ENCODE data around the gene MOSMO.
A peak's percentile ranks its signal among the peaks of the same experiment; 100 is the strongest.

MOSMO gene

DNA sequence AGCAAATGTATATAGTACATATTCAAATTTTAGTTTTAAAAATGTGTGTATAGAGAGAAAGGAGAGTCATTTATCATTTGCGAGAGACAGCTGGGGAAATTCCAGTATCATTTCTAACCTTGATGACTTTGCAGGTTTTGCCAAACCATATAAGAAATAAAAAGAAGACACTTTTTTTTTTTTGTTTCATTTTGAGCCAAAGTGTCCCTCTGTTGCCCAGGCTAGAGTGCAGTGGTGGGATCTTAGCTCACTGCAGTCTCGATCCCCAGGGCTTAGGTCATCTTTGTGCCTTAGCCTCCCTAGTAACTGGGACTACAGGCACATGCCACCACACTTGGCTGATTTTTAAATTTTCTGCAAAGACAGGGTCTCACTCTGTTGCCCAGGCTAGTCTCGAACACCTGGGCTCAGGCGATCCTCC lies 46.0 kb downstream of the MOSMO start:
- DNase-seq, result no peak

DNA sequence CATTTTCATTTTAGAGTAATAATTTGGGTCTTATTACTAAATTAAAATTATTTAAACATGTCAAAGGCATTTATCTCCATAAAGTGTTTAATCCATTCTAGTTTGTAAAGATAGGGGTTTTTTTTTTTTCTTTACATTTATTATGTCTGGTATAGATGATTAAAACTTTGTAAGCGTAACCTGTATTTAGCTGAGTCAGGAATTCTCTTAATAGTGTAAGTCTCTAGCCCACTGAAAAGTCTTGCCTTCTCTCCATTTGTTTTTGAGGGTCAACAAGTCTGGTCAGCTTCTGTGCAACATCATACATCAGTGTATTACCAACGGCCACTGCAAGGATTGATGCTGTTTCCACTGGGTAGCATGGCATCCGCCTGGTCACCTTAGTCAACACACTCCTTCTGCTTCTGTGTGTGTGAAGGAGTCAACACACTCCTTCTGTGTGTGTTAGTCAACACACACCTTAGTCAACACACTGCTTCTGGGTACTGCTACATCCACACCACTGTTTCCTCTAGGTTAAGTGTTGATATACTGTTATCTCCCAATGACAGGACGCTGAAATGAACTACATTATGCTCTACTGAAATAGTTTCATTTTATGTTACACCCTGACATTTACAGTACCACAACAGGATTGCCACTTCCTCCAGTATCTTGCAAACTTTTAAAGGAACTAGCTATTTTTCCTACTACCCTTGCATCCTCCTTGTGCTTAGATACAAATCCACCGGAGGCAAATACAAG lies 47.1 kb downstream of the MOSMO start:
- no peak for DNase-seq

DNA sequence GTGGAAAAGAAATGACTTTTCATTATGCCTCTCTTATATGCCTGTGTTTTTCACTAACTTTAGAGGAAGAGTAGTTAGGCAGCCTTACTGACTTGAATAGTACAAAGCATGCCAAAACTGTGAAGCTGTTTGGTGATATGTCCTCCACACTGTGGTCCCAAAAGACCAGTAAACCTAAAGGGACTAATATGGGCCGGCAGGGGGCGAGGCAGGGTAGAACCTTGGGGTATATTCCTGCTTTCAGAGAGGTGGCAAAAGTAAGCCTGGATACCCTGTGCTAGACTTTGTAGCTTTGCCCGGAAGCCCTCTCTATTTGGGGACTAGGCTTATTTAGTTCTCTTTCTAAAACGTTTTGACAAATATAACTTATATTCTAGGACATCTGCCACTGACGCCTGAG lies 48.0 kb downstream of the MOSMO start:
- DNase-seq, result no peak

DNA sequence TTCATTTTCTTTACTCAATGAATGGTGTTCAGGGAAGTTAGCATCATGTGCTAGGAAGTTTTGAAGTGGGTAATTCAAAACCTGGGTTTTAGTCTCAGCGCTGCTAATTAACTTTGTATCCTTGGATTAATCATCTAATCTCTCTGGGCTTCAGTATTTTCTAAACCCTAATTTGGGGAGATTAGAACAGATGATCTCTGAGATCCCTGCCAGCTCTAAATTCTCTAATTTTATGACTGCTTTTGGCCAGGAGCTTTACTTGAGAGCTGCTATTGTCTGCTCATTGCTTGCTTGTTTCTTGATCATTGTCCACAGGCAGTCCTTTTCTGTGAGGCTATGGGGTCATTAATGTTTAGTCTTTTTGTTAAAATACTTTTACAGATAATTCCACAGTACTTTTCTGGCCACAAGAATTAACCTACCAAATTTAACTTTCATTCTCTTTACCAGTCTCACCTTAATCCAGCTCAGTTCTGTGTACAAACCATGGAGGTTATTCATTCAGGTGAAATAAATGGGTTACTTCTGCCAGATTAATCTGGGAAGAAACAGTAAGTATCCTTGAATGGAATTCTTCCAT lies 56.1 kb downstream of the MOSMO start:
- DNase-seq, result no peak

DNA sequence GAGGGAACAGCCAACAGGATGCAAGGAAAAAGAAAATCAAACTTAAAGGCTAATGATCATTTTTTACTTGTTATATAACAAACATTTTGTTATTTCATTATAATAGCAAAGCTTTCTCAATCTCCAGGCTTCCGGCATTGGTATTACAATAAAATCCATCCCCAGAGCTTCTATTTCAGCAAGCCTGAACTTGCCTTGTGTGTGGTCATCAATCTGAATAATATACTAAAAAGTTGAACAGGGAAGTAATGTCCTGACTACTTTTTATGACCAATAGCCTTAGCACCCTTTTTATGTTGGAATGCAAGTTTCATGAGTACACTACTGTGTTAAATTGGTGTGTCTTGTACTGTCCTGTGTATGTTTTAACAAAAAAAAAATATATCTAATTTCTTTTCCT lies 57.3 kb downstream of the MOSMO start:
- no peak for DNase-seq

DNA sequence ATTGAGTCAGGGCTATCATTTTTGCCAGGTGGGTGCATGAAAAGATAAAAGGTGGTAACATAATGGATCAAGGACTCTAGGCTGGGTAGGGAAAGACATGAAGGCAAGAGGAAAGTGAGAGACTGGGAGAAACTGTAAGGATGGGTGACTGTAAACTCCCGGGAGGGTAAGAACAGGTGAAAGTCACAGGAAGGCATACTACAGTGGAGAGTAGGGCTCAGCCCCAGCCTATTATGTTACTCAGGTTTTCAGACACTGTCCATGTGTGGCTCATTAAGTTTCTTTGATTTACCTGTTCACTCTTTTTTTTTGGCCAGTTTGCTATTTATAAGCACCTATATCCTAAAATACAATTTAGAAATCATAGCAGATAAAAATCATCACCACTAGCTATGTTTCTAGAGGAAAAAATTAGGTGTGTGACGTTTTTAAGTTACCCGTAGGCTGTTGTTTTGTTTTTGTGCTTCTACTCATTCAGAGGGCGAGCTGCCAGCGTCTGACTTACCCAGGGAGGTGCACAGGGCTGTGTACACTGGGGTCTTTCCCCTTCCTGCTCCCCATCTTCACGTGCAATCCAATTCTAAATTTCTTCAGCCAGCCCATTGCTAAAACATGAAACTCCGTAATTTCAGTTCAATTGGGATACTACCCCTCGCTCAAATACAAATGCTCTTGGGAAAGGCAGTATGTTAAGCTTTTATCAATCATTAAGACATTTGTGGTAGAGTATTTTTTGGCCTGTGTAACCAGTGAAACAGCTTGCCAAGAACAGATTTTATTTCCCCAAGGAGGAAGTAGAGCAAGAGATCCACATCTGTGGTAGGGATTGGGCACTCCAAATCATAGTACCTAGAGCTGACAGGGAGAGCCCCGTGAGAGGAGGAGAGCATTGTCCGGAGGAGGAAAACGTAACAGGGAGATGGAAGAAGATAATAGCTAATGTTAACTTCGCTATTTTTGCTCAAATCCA lies 62.7 kb downstream of the MOSMO start:
- DNase-seq, result no peak

DNA sequence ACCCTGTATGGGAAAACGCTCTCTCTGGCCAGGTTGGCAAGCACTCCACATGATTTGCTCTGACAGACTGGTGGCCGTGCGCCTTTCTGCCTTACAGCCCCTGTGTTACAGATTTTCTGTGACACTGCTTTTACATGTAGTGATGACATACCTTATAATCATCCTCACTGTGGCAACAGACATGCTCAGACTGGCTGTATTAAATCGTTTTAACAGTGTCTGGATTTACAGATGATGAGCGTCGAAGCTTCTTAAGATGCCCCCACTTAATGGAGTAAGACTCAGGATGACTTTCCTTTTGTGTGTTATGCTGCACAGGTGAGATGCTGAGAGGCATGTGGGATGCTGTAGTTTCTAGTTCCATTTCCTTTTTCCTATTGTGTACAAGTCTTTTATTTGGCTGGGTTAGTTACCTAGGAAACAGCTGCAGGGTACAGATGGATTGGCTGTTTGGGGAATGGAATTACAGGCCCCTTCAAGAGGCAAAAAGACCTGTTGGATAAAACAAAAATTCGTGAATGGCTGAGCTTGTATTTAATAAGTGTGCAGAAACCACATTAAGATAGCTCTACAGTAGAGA lies 63.5 kb downstream of the MOSMO start:
- no peak for DNase-seq

DNA sequence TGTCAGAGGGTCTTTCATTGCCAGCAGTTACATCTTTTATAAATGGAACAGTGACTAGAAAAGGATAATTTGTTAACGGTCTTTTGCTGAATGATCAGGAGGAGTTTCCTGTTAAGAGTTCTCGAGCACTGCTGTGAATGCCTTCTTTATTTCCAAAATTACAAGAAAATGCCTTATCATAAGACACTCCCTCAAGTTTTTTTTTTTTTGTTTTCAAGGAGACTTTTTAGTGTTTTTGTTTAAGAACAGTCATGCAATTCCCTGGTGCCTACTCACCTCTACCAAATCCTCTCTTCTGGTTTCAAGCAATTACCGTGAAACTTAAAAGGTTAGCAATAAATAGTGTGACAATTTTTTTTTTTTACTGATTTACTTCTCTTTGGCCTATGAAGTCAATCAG lies 65.4 kb downstream of the MOSMO start:
- no peak for DNase-seq

DNA sequence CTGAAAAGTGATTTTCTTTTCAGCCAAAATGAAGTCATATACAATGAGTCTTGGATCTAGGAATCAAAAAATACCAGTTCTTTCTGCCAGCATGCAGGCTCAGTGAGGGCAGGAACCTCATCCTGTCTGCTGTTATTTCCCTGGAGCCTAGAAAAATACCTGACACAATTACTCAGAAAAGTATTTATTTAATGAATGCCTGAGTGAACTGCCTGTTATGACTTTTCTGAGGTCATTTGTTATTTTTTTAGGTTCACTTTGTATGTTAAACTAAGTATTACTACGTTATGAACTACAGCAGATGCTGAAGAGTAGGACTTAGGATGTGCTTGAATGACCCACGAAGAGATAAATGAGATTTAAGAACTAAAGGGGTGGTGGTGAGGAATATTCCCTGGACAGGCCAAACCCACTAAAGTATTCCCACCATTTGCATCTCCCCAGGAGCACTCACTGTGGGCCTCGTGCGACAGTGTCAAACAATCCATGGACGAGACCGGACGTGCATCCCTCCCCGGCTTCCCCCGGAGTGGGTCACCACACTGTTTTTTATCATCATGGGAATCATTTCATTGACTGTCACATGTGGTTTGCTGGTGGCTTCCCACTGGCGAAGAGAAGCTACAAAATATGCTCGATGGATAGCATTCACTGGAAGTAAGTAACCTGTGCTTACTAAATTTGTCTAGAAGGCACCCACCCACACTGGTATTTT lies 67.3 kb downstream of the MOSMO start:
- no peak for DNase-seq

DNA sequence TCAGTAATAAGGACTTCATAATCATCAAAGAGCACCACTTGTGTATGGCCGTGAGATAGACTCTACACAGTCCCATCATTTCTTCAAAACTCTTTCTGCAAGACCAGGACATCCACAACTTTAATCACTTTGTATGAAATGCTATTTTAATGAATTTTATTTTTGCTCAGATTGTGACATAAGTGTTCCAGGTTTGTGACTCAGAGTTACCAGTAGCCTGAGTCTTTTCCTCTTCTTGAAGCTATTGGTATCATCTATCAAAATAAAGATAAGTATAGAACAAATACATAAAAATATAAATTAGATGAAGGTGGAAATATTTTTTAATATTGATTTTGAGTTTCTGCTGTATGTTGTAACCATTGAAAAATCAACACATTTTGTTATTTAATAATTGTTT lies 67.9 kb downstream of the MOSMO start:
- DNase-seq, result no peak

DNA sequence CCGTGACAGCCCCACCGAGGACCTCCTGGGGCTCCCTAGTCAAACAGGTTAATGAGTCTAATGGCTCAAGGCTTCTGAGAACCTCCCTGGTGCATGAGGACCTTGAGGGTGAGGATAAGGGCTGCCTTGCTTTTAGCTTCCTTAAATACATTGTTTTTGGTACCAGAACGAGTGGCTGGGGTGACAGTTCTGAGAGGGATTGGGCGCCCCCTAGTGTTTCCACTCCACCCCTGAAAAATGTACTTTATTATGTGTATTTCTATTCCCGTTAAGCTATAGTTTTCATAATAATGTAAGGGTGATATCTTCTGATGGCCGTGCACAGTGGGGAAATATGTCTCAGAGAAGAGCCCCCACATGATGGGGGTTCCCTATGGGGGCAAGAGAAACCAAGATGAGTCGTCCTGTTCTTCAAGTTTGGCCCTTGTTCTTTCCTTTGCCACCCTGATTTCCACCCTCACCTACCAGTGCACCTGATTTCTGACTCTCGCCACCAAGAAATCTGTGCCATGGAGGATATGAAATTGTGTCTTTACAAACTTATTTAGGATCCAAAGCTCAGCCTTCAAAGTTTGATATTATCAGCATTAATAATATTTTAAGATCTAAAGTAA lies 69.9 kb downstream of the MOSMO start:
- peak; percentile 73 for DNase-seq

DNA sequence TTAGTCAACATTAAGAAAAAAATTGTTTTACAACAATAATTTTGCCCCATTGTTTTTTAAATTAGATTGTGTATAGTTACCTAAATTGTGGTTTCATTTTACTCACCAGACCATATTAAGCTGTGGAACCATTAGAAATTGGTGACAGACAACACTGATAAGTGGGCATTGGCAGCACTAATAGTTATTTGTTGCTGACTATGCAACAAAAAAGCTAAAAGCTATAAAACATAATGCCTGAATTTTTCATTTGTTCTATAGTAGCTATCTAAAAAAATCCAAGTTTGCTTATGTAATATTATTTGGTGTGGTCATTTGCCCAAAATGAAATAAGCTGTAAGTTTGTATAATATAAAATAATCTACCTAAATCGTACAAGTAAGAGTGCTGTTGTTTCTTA lies 70.7 kb downstream of the MOSMO start:
- no peak for DNase-seq

DNA sequence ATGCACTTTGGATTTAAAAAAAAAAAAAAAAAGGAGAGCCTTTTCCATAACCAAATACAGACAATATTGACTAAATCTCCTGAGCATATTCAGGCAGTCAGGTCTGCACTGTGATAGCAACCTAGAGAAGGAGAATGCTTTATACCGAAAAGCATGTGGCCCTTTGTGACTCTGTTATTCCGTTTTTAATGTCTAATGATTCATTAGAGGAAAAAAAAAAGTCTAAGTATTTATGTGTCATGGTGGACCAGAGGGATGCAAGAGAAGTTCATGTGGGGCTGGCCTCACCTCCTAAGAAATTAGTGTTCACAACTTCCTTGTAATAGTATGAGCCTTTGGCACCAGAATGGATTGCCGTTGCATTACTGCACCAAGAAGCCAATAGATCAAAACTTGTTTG lies 73.1 kb downstream of the MOSMO start:
- DNase-seq, result no peak

DNA sequence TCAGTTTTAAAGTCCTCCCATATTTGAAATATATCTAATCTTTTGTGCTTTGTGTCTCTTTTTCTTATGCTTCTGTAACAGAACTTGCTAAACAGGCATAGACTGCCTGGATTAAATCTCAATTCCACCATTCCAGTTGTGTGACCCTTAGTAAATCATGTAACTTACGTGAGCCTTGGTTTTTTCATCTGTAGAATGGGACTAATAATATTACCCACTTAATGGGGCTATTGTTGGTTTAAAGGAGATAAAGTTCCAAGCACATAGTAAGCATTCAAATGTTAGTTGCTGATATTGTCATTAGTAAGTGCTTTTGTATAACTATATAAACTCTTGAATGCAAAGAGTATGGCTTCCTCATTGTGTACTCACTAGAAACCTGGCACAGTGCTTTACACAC lies 78.5 kb downstream of the MOSMO start:
- DNase-seq, result no peak

DNA sequence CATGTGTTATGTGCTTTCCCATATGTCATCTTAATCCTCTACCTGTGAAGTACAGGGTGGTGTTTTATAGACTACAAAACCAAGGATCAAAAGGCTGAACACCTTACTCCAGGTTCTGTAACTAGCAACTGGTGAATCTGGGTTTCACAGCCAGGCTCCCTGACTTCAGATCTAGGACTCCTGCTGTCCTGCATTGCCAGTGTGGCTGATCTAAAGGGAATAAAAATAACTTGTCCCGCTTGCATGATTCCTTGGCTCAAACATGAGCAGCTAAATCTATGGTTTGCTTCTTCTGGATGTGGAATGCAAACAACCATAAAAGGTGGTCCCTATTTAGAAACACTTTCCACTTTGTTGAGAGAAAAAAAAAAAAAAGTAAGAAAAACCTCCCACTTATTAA lies 80.7 kb downstream of the MOSMO start:
- DNase-seq, result no peak

DNA sequence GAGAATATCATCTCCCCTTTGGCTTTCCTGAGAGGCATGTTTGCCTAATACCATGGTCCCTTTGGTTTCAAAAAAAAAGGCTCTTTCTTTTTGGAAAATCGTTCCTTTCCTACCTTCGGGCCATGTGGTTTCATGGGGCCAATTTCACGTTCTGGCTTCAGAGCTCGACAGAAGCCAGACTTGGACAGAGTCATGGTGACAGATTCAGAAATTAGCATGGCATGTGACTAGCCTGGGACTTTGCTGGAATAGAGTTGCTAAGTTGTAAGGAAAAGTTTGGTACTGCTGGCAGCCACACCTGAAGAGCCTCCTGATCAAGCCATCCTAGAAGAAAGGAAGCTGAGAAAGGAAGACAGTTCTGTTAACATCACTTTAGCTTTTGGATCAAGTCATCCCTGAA lies 82.0 kb downstream of the MOSMO start:
- no peak for DNase-seq

DNA sequence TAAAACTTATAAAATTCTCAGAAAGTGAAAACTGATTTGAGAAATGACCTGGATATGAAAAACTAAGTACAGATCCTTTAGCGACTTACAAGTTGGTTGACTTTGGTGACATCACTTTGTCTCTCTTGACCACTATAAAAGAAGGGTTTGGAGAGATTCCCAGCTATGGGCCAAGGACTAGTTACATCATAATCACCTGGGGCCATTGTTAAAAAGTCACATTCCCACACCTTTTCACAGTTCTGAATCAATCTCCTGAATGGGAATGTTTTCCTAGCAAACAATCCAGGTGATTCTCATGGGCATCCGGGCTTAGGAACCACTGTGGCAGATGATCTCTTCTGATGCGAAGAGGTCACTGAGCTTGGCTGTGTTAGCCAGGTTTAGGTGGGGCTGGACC lies 83.8 kb downstream of the MOSMO start:
- DNase-seq, result no peak

DNA sequence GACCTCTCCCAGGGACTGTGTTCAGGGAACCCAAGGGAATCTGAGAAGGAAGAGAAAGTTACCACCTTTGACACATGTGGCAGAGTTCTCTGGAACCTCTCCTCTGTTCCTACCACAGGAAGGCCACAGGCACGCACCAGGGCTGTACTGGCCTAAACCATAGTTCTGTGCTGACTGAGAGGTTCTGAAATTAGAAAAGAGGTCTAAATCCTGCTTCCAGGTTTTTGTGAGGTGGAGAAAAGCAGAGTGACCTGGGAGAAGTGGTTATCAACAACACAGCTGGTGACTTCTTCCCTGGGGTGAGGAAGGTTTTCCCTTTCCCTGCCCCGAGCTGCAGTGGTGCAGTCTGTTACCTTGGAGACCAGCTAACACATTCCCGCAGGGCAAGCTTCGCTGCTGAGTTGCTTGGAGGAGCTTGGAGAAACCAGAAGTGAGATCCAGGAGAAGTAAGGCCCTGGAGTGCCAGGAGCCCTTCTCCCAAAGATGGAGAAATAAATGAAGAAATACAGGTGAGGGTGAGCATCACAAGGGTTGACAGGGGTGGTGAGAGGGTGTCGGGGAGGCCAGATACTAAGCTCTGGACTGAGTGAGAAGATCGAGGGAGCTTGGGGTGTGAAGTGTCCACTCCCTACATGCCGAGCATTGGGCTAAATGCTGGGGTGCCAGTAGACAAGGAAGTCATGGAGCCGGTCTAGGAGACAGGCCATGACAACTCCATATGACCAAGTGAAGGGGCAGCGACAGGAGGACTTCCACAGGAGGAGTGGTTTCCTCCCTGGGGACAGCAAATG lies 84.4 kb downstream of the MOSMO start, which contains the start of gene VWA3A:
VWA3A (plus strand) TSS at position 399 of the 791 bp plus-strand sequence; CDS start at position 496, 97 bp downstream.
- no peak for DNase-seq

DNA sequence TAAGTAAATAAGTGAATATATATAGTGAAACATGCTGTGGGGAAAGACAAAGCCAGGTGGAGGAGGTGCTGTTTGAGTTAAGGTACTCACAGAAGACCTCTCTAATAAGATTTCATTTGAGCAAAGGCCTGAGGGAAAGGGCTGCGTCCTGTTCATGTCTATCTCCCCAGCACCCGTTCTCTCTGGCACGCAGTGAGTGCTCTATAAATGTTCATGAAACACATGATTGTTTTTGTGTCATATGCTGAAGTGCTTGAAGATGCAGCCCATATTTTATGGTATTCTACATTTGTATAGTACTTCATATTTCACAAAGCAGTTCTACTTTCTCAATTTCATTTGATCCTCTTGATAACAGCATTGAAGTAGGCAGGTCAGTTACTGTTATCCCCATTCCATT lies 85.4 kb downstream of the MOSMO start:
- DNase-seq, result no peak

DNA sequence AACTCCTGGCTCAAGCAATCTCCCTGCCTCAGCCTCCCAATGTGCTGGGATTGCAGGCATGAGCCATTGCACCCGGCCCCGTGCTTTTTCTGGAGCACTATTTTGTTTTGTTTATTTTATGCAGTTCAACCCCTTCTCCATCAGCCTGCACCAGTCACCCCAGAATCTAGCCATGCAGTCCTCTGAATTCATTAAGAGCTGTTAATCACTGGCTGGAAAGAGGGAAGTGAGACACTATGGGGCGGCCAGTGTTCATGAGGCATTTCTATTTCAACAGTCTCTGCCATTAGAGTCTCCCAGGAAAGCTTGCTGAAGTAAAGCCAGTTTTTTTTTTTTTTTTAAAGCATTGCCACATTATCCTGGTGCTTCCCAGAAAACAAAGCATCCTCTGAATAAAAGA lies 86.1 kb downstream of the MOSMO start:
- DNase-seq, result no peak
